NCI-H69 (cell line): ENCODE data around the gene SRP54.
"Not testable (repeated sequence)": the region's sequence is repeated elsewhere in the genome, so short reads cannot be mapped to it uniquely, and the experiment has no call there.

Source experiments
- DNase-seq: peaks from one replicate; lab custom pipeline; 2025; lab: John Stamatoyannopoulos, UW

Gene SRP54

GRCh38 chr14:35046751-35047536, 64.2 kb downstream of the SRP54 start:
- peak; percentile 85 for DNase-seq

- DNase-seq, result no peak
Measured at GRCh38 chr14:35047976-35048513, 65.3 kb downstream of the SRP54 start.

- peak; percentile 6 for DNase-seq
Measured at GRCh38 chr14:35050652-35051051, 67.9 kb downstream of the SRP54 start.

- DNase-seq, result no peak
Measured at GRCh38 chr14:35051796-35052195, 69.0 kb downstream of the SRP54 start.

GRCh38 chr14:35052637-35053036, 69.8 kb downstream of the SRP54 start:
- DNase-seq, result no peak

GRCh38 chr14:35061113-35061791, 78.5 kb downstream of the SRP54 start:
- DNase-seq, result peak; percentile 57

GRCh38 chr14:35065731-35066130, 82.9 kb downstream of the SRP54 start:
- DNase-seq, result not testable (repeated sequence)

GRCh38 chr14:35068238-35069012, 85.6 kb downstream of the SRP54 start:
- DNase-seq, result peak; percentile 17

- DNase-seq, result no peak
Measured at GRCh38 chr14:35072226-35072625, 89.4 kb downstream of the SRP54 start.

GRCh38 chr14:35073486-35073885, 90.7 kb downstream of the SRP54 start:
- peak; percentile 24 for DNase-seq

- no peak for DNase-seq
Measured at GRCh38 chr14:35078082-35078481, 95.3 kb downstream of the SRP54 start.
